ENCODE data around the gene ZNF212.

The ZNF212 gene

DNA sequence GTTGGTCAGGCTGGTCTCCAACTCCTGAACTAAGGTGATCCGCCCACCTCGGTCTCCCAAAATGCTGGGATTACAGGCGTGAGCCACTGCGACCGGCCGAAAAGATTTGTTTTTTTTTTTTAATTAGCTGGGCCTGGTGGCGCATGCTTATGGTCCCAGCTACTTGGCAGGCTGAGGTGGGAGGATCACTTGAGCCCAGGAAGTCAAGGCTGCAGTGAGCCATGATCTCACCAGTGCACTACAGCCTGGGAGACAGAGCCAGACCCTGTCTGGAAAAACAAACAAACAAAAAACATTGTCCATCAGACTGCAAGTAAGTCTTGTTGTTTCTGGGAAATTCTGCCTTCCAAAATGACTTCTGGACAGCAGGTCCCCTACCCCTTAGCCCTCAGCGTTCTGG lies 16.3 kb upstream of the ZNF212 start:
- Histone ChIP-seq H3F3A (ENCODE audit: control insufficient read depth, insufficient read depth) (no peaks in the 10 kb centered on the region; the same call in 1 of the 2 replicates), H3K4me2 (ENCODE audit: low read length) (no peak overlapping the region), H3K9me2 (replicated peaks; ENCODE audit: control insufficient read depth, low read length) (no peaks in the 10 kb centered on the region), H3K36me3 (ENCODE audit: control insufficient read depth, low read length) (peaks cover 48% of the 10 kb centered on the region), H3K27me3 (ENCODE audit: control insufficient read depth, low read length) (no peaks in the 10 kb centered on the region), H4K20me1 (ENCODE audit: control insufficient read depth, insufficient read depth, low read depth, low read length) (no peaks in the 10 kb centered on the region), H3K9me3 (ENCODE audit: control insufficient read depth, insufficient read depth, low read length) (no peaks in the 10 kb centered on the region), H3K4me1 (ENCODE audit: control insufficient read depth, low read length) (no peaks in the 10 kb centered on the region), H3K27ac (ENCODE audit: low read depth, low read length) (no peak overlapping the region), H3K79me2 (ENCODE audit: control insufficient read depth, low read length) (no peaks in the 10 kb centered on the region), H3K4me3 (ENCODE audit: low read length) (no peak overlapping the region)
- TF ChIP-seq EZH2phosphoT487 (IDR thresholded peaks at IDR 0.05; ENCODE audit: borderline replicate concordance, low read length) = no peak
- TF ChIP-seq, protein P1, sequence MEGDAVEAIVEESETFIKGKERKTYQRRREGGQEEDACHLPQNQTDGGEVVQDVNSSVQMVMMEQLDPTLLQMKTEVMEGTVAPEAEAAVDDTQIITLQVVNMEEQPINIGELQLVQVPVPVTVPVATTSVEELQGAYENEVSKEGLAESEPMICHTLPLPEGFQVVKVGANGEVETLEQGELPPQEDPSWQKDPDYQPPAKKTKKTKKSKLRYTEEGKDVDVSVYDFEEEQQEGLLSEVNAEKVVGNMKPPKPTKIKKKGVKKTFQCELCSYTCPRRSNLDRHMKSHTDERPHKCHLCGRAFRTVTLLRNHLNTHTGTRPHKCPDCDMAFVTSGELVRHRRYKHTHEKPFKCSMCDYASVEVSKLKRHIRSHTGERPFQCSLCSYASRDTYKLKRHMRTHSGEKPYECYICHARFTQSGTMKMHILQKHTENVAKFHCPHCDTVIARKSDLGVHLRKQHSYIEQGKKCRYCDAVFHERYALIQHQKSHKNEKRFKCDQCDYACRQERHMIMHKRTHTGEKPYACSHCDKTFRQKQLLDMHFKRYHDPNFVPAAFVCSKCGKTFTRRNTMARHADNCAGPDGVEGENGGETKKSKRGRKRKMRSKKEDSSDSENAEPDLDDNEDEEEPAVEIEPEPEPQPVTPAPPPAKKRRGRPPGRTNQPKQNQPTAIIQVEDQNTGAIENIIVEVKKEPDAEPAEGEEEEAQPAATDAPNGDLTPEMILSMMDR (IDR thresholded peaks at IDR 0.05; ENCODE audit: low read depth, low read length, poor library complexity, severe bottlenecking) = no peak

DNA sequence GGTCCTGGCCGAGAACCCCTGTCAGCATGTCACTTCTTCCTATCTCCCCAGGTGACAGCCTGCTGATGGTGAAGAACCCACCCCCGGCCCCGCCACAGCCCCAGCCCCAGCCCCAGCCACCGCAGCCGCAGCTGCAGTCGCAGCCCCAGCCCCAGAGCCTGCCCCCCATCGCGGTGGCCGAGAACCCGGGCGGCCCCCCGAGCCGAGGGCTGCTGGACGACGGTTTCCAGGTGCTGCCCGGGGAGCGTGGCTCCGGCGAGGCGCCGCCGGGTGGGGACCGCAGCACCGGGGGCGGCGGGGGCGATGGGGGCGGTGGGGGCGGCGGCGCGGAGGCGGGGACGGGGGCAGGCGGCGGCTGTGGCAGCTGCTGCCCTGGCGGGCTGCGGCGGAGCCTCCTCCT lies 15.7 kb upstream of the ZNF212 start:
- Histone ChIP-seq H3K4me2 (ENCODE audit: low read length) (no peak overlapping the region), H3K4me3 (ENCODE audit: low read length) (no peak overlapping the region), H3K27ac (ENCODE audit: low read depth, low read length) (no peak overlapping the region), H3K4me1 (ENCODE audit: control insufficient read depth, low read length) (no peaks in the 10 kb centered on the region), H3K79me2 (ENCODE audit: control insufficient read depth, low read length) (no peaks in the 10 kb centered on the region), H3K36me3 (ENCODE audit: control insufficient read depth, low read length) (peaks cover 42% of the 10 kb centered on the region), H4K20me1 (ENCODE audit: control insufficient read depth, insufficient read depth, low read depth, low read length) (no peaks in the 10 kb centered on the region), H3K9me2 (replicated peaks; ENCODE audit: control insufficient read depth, low read length) (no peaks in the 10 kb centered on the region), H3K9me3 (ENCODE audit: control insufficient read depth, insufficient read depth, low read length) (no peaks in the 10 kb centered on the region), H3K27me3 (ENCODE audit: control insufficient read depth, low read length) (no peaks in the 10 kb centered on the region), H3F3A (ENCODE audit: control insufficient read depth, insufficient read depth) (no peaks in the 10 kb centered on the region; the same call in 1 of the 2 replicates)
- TF ChIP-seq, protein P1 (IDR thresholded peaks at IDR 0.05; ENCODE audit: low read depth, low read length, poor library complexity, severe bottlenecking) = no peak
- TF ChIP-seq EZH2phosphoT487 (IDR thresholded peaks at IDR 0.05; ENCODE audit: borderline replicate concordance, low read length) = no peak

DNA sequence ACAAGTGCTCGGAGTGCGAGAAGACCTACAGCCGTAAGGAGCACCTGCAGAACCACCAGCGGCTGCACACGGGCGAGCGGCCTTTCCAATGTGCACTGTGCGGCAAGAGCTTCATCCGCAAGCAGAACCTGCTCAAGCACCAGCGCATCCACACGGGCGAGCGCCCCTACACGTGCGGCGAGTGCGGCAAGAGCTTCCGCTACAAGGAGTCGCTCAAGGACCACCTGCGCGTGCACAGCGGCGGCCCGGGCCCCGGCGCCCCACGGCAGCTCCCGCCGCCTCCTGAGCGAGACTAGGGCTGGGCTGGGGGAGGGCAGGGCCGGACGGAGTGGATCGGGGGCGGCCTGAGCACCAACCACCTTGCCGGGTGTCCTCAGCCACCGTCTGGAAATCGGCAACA lies 15.1 kb upstream of the ZNF212 start:
- no peak overlapping the region for H3K27ac ChIP-seq (ENCODE audit: low read depth, low read length)
- peaks cover 36% of the 10 kb centered on the region for H3K36me3 ChIP-seq (ENCODE audit: control insufficient read depth, low read length)
- no peaks in the 10 kb centered on the region for H3K79me2 ChIP-seq (ENCODE audit: control insufficient read depth, low read length)
- H3K4me3 ChIP-seq (ENCODE audit: low read length) = no peak overlapping the region
- no peak for TF ChIP-seq EZH2phosphoT487 (IDR thresholded peaks at IDR 0.05; ENCODE audit: borderline replicate concordance, low read length)
- H3K9me3 ChIP-seq (ENCODE audit: control insufficient read depth, insufficient read depth, low read length) = no peaks in the 10 kb centered on the region
- no peak overlapping the region for H3K4me2 ChIP-seq (ENCODE audit: low read length)
- H3K27me3 ChIP-seq (ENCODE audit: control insufficient read depth, low read length) = no peaks in the 10 kb centered on the region; the same call in 1 of the 2 replicates
- no peaks in the 10 kb centered on the region for H4K20me1 ChIP-seq (ENCODE audit: control insufficient read depth, insufficient read depth, low read depth, low read length)
- no peaks in the 10 kb centered on the region; the same call in none of the 2 replicates for H3F3A ChIP-seq (ENCODE audit: control insufficient read depth, insufficient read depth)
- H3K4me1 ChIP-seq (ENCODE audit: control insufficient read depth, low read length) = no peaks in the 10 kb centered on the region
- H3K9me2 ChIP-seq (replicated peaks; ENCODE audit: control insufficient read depth, low read length) = no peaks in the 10 kb centered on the region

DNA sequence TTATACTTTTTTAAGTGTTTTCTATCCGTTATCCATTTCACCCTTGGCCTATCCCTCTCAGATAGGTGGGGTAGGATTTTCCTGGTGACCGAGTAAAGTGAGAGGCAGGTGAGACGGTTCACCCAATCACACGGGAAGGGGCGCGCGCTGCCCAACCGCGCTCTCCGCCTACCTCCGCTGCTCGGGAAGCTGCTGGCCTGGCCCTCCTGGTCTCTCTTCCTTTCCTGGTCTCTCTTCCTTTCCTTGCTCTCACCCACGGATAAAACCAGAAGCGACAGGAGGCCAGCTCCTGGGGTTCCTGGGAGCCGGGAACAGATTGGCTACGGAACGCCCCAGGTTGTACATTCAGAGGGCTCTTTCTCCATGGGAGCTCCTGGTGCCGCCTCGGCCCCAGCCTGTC lies 14.3 kb upstream of the ZNF212 start:
- no peak for TF ChIP-seq EZH2phosphoT487 (IDR thresholded peaks at IDR 0.05; ENCODE audit: borderline replicate concordance, low read length)
- TF ChIP-seq, protein P1 (IDR thresholded peaks at IDR 0.05; ENCODE audit: low read depth, low read length, poor library complexity, severe bottlenecking) = no peak
- no peak overlapping the region for H3K27ac ChIP-seq (ENCODE audit: low read depth, low read length)
- H3K9me2 ChIP-seq (replicated peaks; ENCODE audit: control insufficient read depth, low read length) = no peaks in the 10 kb centered on the region
- no peaks in the 10 kb centered on the region; the same call in 1 of the 2 replicates for H3K27me3 ChIP-seq (ENCODE audit: control insufficient read depth, low read length)
- no peak overlapping the region for H3K4me2 ChIP-seq (ENCODE audit: low read length)
- H3K79me2 ChIP-seq (ENCODE audit: control insufficient read depth, low read length) = no peaks in the 10 kb centered on the region
- H3K4me1 ChIP-seq (ENCODE audit: control insufficient read depth, low read length) = no peaks in the 10 kb centered on the region
- H3F3A ChIP-seq (ENCODE audit: control insufficient read depth, insufficient read depth) = no peaks in the 10 kb centered on the region; the same call in none of the 2 replicates
- H4K20me1 ChIP-seq (ENCODE audit: control insufficient read depth, insufficient read depth, low read depth, low read length) = no peaks in the 10 kb centered on the region
- H3K9me3 ChIP-seq (ENCODE audit: control insufficient read depth, insufficient read depth, low read length) = no peaks in the 10 kb centered on the region
- H3K36me3 ChIP-seq (ENCODE audit: control insufficient read depth, low read length) = peaks cover 30% of the 10 kb centered on the region
- no peak overlapping the region for H3K4me3 ChIP-seq (ENCODE audit: low read length)

Measured in DOHH2 (cell line).